NCI-H128 (cell line): ENCODE measurements around the gene MYO5B.
"Not testable (repeated sequence)": the region's sequence is repeated elsewhere in the genome, so short reads cannot be mapped to it uniquely, and the experiment has no call there.

ENCODE experiments used
- DNase-seq: peaks from one replicate; lab custom pipeline; 2025; ENCODE audit not compliant: unreplicated experiment; lab: John Stamatoyannopoulos, UW

Gene MYO5B

GRCh38 chr18:49842656-49843055, 352.3 kb downstream of the MYO5B start:
- no peak for DNase-seq

GRCh38 chr18:49841236-49842217, 353.4 kb downstream of the MYO5B start:
- DNase-seq, result no peak

- no peak for DNase-seq
Measured at GRCh38 chr18:49839012-49839411, 355.9 kb downstream of the MYO5B start.

GRCh38 chr18:49838381-49838780, 356.6 kb downstream of the MYO5B start:
- DNase-seq, result no peak

GRCh38 chr18:49837889-49838288, 357.1 kb downstream of the MYO5B start:
- no peak for DNase-seq

- DNase-seq, result not testable (repeated sequence)
Measured at GRCh38 chr18:49837316-49837835, 357.6 kb downstream of the MYO5B start.

GRCh38 chr18:49835405-49835804, 359.5 kb downstream of the MYO5B start:
- no peak for DNase-seq

GRCh38 chr18:49834258-49834657, 360.7 kb downstream of the MYO5B start:
- no peak for DNase-seq

- no peak for DNase-seq
Measured at GRCh38 chr18:49833814-49834213, 361.1 kb downstream of the MYO5B start.

- no peak for DNase-seq
Measured at GRCh38 chr18:49832221-49832647, 362.7 kb downstream of the MYO5B start.

GRCh38 chr18:49827996-49828395, 367.0 kb downstream of the MYO5B start:
- DNase-seq, result no peak

GRCh38 chr18:49819823-49820671, 374.9 kb downstream of the MYO5B start:
- no peak for DNase-seq

GRCh38 chr18:49819071-49819662, 375.8 kb downstream of the MYO5B start:
- no peak for DNase-seq

- no peak for DNase-seq
Measured at GRCh38 chr18:49817947-49818346, 377.0 kb downstream of the MYO5B start.

- DNase-seq, result no peak
Measured at GRCh38 chr18:49815927-49816326, 379.0 kb downstream of the MYO5B start.

GRCh38 chr18:49814147-49814499, 380.8 kb downstream of the MYO5B start:
- peak; percentile 49 for DNase-seq

GRCh38 chr18:49813319-49814146, 381.4 kb downstream of the MYO5B start, which contains the start of gene ACAA2:
Gene ACAA2, minus strand, starts transcription at chr18:49813533. Its CDS starts 49 bp downstream, at chr18:49813484.
- peak; percentile 74 for DNase-seq

- DNase-seq, result no peak
Measured at GRCh38 chr18:49813069-49813318, 382.0 kb downstream of the MYO5B start.

GRCh38 chr18:49812286-49813068, 382.5 kb downstream of the MYO5B start:
- no peak for DNase-seq
